HTERT RPE-1 (cell line): ENCODE data around the gene ZNF445.
"Not testable (repeated sequence)": the region's sequence is repeated elsewhere in the genome, so short reads cannot be mapped to it uniquely, and the experiment has no call there.

Experiments
- in situ Hi-C: fragments of 300-500 bp; cut with MboI; formaldehyde crosslinking; loops from 4 replicates; pipeline ENCODE4 v1.14.3; 2020; ENCODE audit warnings: low sequenced_read_pairs

ZNF445 gene

GRCh38 chr3:44437800-44438199 lies 39.7 kb downstream of the ZNF445 start:
- in situ Hi-C loops = no loop called here

GRCh38 chr3:44436181-44436580 lies 41.3 kb downstream of the ZNF445 start:
- in situ Hi-C loops = no loop called here

DNA sequence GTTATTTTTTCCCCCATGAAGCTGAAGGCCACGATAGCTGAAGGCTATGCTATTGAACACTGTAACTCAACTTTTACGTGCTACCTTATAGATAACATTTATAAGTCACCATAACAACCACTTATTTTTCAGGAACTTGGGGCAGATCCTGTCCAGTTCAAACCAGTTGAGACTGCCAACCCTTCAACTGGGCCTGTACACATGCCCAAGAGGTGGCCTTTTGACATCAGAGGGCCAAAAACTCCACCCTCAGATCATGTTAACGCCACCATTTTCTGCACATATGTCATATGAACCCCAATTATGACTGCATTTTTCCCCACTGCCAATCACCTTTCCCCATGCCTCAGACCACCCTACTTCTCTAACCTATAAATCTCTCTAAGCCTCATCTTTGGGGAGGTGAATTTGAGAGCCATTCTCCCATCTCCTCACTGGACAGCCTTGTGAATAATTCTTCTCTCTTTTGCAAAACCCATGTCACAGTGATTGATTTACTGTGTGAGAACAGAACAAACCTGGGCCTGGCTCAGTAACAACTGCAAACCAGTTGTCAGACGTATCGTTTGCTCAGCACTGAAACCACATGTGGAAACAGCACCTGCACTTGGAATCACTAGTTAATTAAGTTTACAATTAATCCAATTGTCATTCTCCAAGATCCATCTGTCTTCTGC lies 42.5 kb downstream of the ZNF445 start:
- in situ Hi-C loops = no loop called here

DNA sequence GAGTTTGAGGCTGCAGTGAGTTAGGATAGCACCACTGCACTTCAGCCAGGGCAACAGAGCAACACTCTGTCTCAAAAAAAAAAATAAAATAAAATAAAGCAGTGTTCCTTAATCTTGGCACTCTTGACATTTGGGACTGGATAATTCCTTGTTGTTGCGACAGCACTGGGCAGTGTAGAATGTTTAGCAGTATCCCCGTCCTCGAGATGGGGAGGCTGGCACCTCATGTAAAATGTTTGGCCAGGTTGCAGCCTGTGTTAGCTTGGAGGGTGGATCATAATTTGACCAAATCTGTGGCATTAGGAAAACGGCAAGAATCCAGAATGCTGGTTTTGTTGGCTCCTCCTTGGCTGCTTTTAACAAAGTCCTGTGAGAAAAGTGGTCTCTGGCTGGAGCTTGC lies 47.0 kb downstream of the ZNF445 start:
- in situ Hi-C loops = no loop called here

GRCh38 chr3:44429459-44429858 lies 48.0 kb downstream of the ZNF445 start:
- in situ Hi-C loops = no loop called here

- in situ Hi-C loops = no loop called here
Observed at GRCh38 chr3:44428910-44429309, 48.6 kb downstream of the ZNF445 start.

GRCh38 chr3:44427683-44428082 lies 49.8 kb downstream of the ZNF445 start:
- in situ Hi-C loops = no loop called here

DNA sequence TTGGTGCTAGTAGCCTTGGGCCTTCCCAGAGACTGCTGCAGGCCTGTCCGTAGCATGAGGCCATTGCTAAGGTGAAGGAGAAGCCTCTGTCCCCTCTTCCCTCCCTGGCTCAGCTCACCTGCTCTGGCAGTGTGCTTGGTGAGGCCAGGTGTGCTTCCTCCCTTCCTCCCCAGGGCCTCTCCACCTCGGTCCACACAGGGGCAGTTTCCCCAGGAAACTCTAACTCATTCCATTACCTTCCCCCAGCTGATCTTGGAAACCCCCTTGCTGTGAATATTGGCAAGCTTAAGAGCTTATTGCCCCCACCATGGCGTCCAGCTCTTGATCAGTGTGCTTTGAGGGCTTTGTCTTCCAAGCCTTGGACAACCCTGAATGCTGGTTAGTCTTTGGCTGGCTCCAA lies 52.7 kb downstream of the ZNF445 start:
- in situ Hi-C loops = no loop called here

DNA sequence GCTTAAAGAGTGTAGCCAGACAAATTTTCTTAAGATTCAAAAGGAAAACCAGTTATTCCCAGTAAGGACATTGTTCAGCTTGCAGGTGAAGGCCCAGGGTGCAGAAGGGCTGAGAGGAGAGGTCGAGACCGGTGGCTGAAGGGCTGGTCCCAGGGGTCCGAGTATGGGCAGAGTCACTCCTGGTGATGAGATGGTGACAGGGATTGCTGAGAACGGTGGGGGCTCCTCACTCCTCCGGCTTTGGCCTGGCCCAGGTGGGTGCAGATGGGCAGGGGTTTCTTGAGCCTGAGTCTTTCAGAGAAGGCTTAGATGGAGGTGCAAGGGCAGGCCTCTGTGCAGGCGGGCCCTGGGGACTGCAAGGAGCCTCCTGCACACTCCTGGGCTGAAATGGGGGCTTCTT lies 56.2 kb downstream of the ZNF445 start:
- in situ Hi-C loops = no loop called here

- in situ Hi-C loops = no loop called here
Observed at GRCh38 chr3:44420676-44421075, 56.8 kb downstream of the ZNF445 start.

DNA sequence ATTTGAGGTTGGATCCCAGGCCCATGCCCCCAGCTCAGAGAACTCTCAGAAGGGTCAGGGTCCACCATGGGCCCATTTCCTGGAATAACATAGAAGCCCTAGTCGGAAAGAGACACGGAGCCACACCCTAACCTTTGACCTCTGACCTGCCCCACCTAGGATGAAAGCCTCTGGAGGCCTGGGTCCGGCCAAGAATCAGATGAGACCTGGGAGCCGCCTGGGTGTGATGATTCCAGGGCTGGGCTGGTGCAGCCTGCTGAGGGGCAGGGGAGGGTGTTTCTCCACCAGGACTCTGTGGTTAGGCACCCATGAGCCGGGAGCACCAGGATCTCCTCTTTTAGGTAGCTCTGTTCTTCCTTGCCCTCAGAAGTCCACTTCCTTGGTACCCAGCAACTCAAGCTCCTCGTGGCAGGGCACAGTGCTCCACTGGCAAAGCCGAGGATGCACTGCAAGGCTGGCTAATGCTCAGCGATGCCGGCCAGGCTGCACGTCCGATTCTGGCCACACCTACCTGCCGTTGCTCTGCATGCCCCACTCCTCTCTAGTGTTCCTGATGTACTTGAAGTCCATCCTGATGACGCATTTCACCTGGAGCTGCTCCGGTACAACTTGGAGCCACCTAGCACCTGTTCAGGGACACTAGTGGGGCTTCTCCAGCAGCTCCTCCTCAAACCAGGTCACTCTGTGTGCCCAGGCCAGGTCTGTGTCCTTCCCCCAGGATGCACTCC lies 57.4 kb downstream of the ZNF445 start:
- in situ Hi-C loops = no loop called here

GRCh38 chr3:44419116-44419922 lies 58.2 kb downstream of the ZNF445 start:
- in situ Hi-C loops = no loop called here

DNA sequence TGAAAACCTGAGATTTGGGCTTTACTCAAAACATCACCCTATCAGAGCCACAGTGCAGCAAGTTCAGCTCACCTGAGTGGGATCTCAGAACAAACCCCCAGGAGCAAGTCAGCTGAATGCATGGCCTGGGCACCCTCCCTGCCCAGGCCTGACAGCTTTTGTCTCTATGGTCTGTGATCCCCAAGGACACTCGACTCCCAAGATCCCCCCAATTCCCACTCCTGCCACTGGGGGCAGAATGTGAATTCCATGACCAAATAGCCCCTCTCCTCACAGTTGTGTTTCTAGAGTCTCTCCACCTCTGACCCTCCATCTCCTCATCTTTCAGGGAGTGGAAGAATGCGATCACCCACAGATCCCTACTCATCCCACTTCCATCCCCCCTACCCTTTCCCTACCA lies 58.9 kb downstream of the ZNF445 start:
- in situ Hi-C loops = no loop called here

GRCh38 chr3:44418118-44418517 lies 59.4 kb downstream of the ZNF445 start:
- in situ Hi-C loops = not testable (repeated sequence)

DNA sequence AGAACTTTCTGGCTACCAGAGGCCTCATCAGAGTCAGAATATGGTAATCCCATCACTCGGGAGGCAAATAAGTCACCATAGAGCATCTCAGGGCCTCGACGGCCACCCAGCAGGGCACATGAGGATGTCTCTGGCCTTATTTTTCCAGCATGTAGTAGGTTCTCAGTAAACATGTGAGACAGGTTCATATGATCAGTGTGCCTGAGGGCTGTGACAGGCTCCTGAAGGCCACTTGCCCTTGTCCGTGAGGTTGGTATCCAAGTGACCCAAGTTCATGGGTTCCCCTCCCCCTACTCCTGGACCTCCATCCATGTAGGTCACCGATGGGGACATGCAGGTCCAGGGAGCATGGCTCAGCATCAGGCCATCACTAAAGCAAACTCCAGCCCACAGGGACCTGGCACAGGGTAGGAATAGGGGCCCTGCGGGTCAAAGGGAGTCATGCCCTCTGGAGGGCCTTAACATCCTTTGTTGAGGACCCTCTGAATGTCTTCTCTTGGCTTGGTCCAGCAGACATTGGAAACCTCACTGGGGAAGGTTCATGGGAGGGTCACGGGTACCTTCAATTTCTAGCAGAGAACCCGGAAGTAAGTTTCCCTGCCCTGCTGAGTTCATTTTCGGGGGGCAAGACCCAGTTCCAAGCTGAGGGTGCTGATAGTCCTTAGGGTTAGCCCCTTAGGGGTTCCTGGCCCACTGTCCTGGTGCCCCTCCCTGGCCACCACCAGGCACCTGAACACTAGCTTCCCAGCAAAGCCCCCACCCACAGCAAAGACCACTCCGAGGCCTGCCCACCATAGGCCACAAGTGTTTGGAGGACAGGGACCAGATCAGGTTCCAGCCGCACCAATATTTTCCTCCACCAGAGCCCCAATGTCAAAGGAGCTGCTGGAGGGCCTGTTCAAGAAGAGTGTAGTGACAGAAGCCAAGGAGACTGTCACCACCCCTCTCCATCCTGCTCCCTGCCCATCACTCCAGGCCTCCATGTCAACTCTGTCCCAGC lies 61.1 kb downstream of the ZNF445 start:
- in situ Hi-C loops = no loop called here

- in situ Hi-C loops = no loop called here
Observed at GRCh38 chr3:44415421-44415820, 62.0 kb downstream of the ZNF445 start.

DNA sequence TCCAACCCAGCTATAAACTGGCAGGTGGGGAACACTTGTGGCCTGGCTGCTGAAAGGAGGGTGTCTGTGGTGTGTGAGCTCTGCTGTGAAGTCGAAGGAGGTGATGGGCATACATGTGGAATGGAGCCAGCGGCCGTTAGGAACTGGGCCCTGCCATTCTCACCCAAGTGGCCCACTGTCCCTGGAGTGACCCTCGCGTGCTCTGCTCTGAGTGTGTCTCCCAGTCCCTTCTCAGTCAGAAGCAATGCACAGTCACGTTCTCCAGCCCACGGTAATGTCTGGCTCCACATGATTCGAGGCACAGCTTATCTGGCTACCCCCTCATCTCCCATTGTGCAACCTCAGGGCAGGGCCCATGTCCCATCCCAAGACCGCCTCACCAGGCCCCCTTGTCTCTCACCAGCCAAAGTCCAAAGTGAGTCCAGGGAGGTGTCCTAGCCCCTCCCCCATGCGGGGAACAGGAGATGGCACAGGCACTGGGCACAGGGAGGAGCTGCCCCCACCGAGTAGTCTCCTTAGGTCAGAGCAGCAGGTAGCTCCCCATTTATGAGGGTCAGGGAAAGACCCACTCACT lies 62.9 kb downstream of the ZNF445 start:
- in situ Hi-C loops = no loop called here

DNA sequence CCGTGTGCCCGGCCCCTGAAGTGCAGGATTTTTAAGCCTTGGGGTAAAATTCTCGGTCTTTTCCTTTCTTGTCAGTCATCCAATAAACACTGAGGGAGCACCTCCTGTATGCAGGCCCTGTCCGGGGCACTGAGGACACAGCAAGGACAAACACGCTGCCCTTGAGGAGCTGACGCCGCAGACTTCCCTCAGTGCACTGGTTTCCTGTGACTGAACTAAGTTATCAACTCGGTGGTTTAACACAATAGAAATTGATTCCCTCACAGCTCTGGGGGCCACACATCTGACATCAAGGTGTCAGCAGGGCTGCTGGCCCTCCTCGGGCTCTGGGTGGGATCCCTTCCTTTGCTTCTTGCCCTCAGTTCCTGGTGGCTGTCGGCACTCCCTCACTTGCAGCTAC lies 65.1 kb downstream of the ZNF445 start:
- in situ Hi-C loops = no loop called here

GRCh38 chr3:44411031-44411645 lies 66.3 kb downstream of the ZNF445 start:
- in situ Hi-C loops = no loop called here
